GM21515 (cell line): ENCODE data around the gene GNAZ.
"Not testable (repeated sequence)": the region's sequence is repeated elsewhere in the genome, so short reads cannot be mapped to it uniquely, and the experiment has no call there.

Source experiments
- ATAC-seq: cut with Tn5 transposase; IDR thresholded peaks from one replicate; pipeline ENCODE4 v1.9.1; 2021; ENCODE audit not compliant: unreplicated experiment

The GNAZ gene

DNA sequence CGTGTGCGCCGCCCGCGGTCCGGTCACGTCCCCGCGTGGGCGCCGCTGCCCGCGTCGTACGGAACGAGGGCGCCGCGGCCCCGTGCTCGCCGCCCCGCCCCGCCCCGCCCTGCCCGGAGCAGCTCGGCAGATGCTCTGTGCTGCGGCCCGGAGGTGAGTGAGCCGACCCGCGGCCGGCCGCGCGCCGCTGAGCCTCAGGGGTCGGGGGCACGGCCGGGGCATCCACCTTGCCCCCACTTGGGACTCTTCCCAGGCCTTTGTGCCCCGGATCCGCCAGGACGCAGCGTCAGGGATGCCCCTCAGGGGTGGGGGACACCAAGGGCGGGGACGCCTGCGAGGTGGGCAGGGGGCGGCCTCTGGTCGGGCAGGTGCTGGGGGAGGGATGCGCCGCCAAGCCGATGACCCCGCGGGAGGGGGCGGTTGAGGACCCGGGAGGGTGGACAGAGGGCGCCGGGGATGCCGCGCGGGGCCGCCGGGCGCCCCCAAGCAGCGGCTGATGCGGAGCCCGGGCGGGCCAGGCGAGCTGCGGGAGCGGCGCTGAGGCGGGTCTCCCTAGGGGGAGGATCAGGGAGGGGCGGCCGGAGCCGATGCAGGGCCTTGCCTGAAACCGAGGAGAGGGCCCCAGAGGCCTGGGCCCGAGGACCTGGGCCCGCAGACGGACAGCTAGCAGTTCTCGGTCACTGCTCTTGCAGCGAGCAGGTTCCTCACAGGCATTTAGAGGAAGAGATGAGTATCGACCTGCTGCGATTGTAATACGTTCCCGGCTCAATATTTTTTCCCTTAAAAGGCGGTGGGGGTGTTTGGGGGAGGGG lies at the start of gene GNAZ:
GNAZ (plus strand) TSS at position 102 of the 812 bp plus-strand sequence. CDS start 25,177 bp downstream, outside the sequence.
- ATAC-seq = no peak

DNA sequence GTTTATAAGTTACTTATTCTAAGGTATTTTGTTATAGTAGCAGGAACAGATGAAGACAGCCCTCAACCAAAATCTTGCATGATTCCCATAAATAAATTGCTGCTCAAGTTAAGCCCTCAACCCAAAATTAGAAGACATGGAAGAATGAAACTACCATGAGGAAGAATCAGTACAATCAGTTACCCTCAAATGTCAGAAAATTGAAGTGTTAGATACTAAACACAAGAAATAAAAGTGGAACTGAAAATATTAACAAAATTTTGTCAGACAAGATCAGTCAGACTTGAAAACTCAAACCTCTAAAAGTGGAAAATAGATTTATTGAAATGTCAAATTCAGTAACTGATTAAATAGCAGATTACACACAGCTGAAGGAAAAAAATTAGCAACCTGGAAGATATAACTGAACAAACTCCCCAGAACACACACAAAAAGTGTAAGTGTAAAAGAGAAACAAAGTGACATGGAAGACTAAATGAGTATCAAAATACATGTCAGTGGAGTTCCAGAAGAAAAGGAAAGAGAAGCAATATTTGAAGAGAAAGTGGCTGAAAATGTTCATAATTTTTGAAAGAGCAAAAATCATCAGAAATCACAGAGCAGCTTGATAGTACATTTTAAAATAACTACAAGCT lies 49.5 kb upstream of the GNAZ start:
- ATAC-seq = no peak

DNA sequence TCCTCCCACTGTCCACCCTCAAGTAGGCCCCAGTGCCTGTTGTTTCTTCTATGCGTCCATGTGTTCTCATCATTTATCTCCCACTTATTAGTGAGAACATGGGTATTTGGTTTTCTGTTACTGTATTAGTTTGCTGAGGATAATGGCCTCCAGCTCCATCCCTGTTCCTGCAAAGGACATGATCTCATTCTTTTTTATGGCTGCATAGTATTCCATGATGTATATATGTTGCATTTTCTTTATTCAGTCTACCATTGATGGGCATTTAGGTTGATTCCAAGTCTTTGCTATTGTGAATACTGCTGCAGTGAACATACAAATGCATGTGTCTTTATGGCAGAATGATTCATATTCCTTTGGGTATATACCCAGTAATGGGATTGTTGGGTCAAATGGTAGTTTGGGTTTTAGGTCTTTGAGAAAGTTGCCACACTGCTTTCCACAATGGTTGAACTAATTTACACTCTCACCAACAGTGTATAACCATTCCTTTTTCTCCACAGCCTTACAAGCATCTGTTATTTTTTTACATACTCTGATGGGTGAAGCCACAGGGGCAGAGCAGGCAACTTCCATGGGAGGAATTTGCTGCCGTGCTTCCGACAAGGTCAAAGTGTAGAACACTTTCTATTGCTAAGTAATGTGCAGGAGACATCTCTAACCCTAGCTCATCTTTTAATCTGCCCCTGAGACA lies 48.5 kb upstream of the GNAZ start:
- not testable (repeated sequence) for ATAC-seq

DNA sequence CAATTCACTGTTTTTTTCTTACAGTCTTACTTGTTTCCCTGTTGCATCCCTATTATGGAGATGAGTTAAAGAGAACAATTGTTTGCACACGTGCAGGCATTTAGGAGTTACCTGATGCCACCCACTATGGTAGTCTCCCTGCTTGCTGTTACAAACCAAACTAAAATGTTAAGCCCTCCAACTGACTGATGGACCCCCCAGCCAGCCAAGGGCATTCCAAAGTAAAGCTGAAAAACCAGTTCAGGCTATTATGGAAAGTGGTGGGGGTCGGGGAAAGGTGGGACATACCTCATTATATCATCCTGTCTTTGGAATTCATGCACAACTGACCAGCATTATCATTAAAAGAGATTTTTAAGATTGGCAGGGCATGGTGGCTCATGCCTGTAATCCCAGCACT lies 47.0 kb upstream of the GNAZ start:
- ATAC-seq = no peak

DNA sequence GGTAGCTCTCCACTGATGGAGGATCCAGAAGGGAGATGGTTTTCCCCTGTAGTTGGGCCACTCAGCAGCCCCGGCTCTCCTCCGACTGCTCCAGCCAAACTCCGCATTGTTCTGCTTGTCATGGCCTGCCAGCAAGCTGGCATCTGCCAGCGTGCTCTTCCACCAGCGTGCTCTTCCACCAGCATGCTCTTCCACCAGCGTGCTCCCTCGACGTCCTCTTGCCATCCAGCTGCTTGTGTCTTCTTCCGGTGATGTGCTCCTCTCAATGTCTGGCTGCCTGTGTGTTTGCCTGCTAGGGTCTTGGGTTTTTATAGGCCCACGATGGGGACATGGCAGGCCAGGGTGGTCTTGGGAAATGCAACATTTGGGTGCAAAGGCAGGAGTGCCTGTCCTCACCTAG lies 43.5 kb upstream of the GNAZ start:
- ATAC-seq = no peak

DNA sequence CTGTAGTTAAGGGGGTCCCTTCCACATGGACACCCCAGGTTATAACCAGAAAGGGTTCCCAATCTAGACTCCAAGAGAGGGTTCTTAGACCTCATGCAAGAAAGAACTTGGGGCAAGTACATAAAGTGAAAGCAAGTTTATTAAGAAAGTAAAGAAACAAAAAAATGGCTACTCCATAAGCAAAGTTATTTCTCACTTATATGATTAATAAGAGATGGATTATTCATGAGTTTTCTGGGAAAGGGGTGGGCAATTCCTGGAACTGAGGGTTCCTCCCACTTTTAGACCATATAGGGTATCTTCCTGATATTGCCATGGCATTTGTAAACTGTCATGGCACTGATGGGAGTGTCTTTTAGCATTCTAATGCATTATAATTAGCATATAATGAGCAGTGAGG lies 42.5 kb upstream of the GNAZ start:
- ATAC-seq = not testable (repeated sequence)

DNA sequence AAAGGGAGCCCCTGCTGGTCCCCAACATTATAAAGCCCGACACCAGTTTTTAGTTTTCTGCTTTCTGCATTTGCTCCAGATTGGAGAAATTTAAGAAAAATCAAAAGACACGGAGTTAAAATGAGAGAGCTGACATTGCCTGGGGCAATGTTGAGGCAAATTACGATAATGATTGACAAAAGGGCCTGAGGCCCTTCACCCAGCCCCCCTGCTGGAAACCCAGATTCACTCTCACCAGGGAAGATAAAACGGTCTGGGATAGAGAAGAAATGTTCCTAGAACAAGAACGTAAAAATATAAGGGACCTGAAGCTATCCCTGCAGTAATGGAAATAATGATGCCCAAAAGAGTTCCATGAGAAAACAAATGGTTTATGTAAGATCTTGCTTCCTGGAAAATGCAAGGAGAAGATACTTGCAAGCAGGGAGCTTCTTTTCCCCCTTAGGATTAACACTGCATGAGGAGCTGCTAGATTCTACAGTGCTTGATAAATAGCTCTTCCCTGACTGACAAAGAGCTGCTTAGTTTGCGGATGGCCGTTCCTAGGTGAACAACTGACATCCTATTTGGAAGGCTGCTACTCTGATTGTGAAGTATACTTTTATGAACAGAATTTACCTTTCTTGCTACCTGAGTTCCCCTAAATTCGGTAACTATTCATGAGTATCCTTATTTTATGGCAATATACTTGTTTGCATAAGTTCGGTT lies 40.6 kb upstream of the GNAZ start:
- no peak for ATAC-seq

DNA sequence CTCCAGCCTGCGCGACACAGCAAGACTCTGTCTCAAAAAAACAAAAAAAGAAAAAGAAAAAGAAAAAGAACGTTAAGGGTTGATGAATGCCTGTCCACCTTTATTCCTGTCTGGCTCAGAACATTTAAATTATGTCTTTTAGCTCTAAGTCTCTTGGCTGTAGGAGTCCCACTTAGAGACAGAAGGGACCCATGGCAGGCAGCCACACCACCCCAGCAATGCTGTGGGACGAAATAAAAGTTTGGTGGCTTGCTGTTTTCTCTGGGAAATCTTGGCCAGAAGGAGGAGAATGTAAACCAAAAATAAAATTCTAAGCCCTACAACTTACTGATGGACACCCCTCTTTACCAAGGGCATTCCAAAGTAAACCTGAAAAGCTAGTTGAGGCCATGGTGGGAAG lies 38.9 kb upstream of the GNAZ start:
- no peak for ATAC-seq

DNA sequence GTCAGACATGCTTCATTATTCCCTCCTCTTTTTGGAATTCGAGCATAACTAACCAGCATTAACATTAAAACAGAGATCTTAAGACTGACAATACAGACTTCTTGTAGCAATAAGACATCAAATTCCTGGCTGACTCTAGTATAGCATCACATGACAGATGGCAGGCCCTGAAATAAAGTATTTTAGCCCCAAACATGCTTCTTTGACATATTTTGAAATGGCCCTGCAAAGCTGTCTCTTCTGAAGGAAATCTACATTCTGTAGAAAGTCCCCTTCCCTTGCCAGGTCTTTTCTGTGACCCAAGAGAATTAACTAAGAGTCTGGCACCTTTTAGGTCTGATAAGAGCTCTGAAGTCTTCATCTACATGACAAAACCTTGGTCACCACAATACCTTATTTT lies 38.5 kb upstream of the GNAZ start:
- ATAC-seq = no peak

DNA sequence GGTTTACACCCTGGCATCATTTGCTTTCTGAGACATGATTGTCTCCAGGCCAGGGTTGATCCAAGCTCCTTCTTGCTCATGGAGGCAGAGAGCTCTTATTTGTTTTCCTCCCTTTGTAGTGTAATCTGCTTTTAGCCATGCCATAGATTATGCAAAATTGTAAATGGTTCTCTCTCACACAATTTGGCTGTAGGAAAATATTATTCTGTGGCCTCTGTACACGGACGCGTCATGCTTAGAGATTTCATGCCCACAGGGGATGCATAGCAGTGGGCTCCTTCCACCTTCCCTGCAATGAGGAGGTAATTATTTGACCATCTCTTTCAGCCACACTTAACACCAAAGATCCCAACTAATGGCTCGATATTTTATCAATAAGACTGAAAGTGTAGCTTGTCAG lies 37.7 kb upstream of the GNAZ start:
- no peak for ATAC-seq

DNA sequence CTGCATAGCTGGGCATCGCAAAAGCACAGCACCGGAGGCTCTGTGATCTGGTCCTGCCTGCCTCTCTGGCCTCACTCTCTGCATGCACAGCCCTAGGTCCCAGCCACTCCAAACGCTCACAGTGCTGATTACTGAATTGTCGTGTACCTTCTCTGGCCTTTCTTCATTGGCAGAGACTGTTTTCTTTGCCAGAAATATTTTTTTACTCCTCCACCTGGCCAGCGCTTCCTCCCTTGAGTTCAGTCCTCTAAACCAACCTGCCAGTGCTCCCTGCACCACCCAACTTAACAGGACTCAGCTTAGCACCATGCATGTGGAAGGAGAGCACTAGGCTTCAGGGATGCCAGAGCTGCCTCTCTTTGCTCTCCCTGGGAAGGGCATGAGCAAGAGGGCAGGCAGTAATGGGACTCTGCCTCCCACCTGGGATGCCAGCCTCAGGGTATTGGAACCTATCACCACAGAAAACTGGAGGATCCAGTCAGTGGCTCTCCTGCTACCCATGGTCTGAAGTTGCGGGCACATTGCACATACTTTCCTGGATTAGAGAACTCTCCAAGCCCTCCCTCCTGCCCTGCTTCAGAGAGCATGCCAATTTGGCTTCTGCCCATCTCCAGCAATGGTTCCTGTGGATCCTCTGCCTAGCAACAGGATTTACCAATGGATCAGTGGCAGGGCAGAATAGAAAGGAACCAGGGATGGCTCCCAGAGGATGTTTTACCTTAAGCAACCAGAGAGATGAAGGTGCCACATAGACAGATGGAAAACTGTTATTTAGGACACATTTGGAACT lies 37.0 kb upstream of the GNAZ start:
- ATAC-seq = no peak

DNA sequence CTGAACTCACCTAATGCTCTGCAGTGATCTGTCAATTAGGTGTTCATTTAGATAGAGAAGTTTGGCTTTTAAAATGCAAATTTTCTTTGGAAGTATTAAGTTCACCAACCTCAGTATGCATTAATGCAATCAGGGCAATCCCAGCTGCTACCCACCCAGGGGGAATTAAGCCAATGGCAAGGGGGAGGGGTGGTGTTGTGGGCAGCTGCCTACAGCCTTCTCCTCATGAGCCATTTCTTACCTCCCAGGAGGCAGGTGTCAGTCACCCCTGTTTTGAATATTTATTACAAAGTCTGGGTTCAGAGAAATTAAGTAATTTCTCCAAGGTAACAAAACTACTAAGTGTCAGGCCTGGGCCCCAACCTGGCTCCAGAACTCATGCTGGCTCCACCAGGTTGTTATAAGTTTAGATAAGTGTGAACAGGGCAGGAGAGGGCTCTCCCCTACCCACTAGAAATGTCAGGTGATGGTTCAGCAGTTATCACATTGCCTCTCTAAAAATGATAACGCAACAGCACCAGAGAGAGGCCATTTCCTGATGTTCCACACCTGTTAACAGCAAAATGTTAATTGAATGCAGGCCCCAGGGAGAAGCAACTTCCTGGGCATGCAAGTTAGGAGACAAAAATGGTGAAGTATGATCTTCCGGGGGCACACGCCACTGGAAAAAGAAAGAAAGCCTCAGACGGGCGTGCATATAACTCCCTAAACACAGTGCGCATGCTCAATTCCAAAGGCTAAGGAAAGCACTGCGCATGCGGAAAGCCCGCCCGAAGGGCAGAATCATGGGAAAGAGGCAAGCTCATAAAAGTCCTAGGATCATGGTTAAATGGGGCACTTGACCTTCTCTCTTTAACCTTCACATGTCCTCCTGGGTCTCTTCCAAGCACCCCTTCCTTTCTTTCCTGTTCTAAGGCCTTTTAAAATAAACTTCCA lies 35.4 kb upstream of the GNAZ start:
- no peak for ATAC-seq

DNA sequence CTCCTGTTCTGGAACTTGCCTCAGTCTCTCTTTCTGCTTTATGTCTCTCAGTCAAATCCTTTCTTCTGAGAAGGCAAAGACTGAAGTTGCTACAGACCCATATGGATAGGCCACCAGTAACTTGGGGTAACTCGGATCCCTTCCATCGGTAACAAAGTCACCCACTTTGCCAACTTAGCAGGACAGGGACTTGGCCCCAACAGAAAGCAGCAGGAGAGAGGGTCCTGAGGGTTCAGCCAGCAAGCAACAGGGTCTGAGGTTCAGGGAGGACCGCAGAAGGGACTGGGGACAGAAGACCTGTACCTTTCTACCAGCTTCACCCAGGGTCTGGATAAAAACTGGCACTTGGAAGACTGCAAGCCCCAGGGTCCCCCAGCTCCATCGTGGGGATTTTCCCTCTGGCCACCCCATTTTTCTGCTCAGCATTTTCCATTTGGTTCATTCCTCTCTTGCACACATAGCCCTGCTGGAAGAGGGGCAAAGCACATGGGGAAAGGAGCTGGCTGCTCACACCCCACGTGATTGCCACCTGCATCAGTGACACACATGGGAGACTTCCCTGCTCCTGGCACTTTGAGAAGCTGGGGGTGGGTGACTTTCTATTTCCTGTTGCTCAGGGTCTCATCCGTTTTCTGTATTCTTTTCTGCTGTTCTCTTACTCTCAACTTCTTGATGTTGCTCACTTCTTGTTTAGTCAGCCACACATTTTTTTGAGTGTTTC lies 34.6 kb upstream of the GNAZ start:
- no peak for ATAC-seq

DNA sequence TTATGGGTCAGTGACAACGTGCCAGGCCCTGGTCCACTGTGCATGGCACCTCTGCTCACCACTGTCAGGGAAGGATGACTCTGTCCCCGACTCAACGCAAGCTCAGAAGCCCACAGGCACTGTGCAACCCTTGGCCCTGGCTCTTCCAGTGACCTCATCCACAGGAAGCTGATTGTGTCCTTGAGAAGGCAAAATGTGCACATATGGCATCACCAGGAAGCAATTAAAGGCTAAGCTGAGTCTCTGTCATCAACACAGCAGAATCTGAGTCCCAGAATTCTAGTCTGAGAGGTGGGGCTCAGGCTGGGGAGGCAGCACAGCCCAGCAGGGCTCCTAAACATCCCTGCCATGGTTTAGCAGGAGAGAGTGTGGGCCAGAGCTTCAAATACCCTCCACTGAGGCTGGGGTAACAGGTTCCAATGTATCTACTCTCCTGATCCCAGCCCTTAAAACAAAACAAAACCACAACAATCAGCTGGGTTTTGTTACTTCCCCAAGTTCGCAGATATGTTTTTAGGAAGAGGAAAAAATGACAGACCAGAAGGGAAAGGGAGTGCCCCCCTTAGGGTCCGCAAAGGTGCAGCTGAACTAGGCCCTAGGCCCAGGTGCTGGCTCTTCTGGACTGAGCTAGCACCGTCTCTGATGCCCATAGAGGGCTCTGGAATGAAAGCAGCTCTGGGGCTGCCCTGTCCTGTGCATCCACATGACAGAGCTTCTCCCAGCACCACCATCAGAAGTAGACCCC lies 33.5 kb upstream of the GNAZ start:
- ATAC-seq = no peak

DNA sequence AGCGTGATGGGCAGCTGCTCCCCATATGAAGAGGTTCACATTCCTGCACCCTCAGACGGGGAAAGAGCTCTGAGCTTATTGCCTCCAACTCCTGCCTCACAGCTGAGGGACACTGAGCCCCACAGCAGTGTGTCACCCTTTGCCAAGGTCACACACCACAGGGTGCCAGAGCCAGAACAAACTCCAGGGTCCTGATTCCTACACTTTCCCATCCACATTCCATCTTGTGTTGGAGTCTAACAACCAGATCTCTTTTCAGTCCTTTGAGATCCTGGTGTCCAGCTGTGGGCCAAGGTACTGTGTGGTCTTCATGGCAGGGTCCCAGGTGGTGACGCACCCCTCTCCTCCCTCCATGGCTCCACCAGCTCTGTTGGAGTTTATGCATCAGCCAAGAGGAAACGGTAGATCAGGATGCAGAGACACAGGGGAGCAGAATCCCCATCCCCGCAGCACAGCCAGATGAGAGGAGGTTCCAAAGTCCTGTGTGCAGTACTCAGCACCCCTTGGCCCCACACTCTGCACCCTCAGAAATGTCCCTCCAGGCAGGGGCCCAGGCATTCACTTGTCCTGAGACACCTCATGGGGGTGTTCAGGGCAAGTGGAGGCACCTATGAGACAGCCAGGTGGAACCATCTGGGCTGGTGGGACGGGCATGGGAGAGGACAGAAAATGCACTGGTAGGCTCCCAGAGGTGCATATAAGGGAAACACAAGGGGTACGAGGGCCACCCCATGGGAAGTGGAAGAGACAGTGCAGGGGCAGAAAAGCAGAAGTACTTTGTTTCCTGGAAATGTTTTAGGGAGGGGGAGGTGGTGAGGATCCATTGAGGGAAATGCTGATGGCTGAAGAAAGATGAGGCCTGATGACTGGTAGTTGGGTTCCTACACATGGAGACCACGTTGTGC lies 32.6 kb upstream of the GNAZ start:
- no peak for ATAC-seq

DNA sequence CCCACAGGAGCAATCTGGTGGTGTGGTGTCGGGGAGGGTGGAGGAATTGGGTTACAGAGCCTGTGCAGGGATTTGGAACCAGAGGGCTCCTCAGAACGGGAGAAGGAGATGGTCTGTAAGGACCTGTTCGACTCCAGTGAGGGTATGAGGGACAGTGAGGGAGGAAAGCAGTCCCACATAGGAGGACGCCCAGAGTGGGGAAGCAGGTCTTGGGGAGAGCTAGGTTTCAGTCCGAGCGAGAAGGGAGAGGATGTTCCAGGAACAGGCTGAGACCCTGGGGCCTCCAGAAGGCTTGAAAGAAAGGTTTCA lies 32.0 kb upstream of the GNAZ start:
- ATAC-seq = no peak

DNA sequence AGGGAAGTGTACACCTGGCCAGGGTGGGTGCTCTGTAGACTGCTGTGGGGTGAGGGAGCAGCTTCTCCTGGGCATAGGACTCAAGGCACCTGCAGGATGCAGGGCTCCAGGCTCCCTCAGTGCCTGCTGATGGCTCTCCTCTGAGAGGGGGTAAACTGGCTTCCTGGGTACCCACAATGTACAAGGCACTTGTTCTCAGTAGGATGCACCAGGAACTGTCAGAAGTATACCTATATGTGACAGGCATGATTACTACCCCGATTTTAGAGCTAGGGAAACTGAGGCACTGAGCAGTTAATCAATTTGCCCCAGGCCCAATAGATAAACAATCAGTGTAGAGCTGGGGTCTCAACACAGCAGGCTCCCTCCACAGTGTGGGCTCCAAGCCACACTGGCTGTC lies 31.4 kb upstream of the GNAZ start:
- no peak for ATAC-seq
